ENCODE results near the gene VANGL2.
"Not testable (repeated sequence)": the region's sequence is repeated elsewhere in the genome, so short reads cannot be mapped to it uniquely, and the experiment has no call there.

The VANGL2 gene

GRCh38 chr1:160371756-160372155 lies 28.6 kb upstream of the VANGL2 start:
- WGBS = 93% methylated on average over 4 of the region's 4 CpGs

GRCh38 chr1:160373696-160374095 lies 26.7 kb upstream of the VANGL2 start:
- Histone ChIP-seq H3K9me3 (ENCODE audit: insufficient read depth, low read depth, low read length) (no peaks in the 10 kb centered on the region), H3K36me3 (ENCODE audit: insufficient read depth, low read length) (no peaks in the 10 kb centered on the region), H3K9ac (ENCODE audit: low read depth, low read length) (no peak overlapping the region), H3K4me3 (ENCODE audit: low read length) (no peak overlapping the region), H3K27ac (ENCODE audit: low read depth, low read length) (no peak overlapping the region), H3K4me1 (ENCODE audit: insufficient read depth, low read length) (peaks cover 32% of the 10 kb centered on the region), H3K27me3 (ENCODE audit: insufficient read depth, low read length) (no peaks in the 10 kb centered on the region)
- WGBS = 83% methylated on average over 4 of the region's 4 CpGs

More at GRCh38 chr1:160371756-160372155, 28.6 kb upstream of the VANGL2 start:
- H3K27ac ChIP-seq (ENCODE audit: low read depth, low read length) = no peak overlapping the region
- H3K9ac ChIP-seq (ENCODE audit: low read depth, low read length) = no peak overlapping the region
- H3K36me3 ChIP-seq (ENCODE audit: insufficient read depth, low read length) = no peaks in the 10 kb centered on the region
- no peaks in the 10 kb centered on the region for H3K27me3 ChIP-seq (ENCODE audit: insufficient read depth, low read length)
- H3K4me1 ChIP-seq (ENCODE audit: insufficient read depth, low read length) = peaks cover 24% of the 10 kb centered on the region
- H3K4me3 ChIP-seq (ENCODE audit: low read length) = no peak overlapping the region
- H3K9me3 ChIP-seq (ENCODE audit: insufficient read depth, low read depth, low read length) = no peaks in the 10 kb centered on the region

- H3K36me3 ChIP-seq (ENCODE audit: insufficient read depth, low read length) = no peaks in the 10 kb centered on the region
- H3K4me1 ChIP-seq (ENCODE audit: insufficient read depth, low read length) = peaks cover 32% of the 10 kb centered on the region
- peak overlapping the region; percentile 37; the same call in 1 of the 2 replicates for H3K27ac ChIP-seq (ENCODE audit: low read depth, low read length)
- H3K4me3 ChIP-seq (ENCODE audit: low read length) = peak overlapping the region; percentile 18; the same call in 1 of the 2 replicates
- no peaks in the 10 kb centered on the region for H3K9me3 ChIP-seq (ENCODE audit: insufficient read depth, low read depth, low read length)
- H3K27me3 ChIP-seq (ENCODE audit: insufficient read depth, low read length) = no peaks in the 10 kb centered on the region
- 29% methylated on average over 6 of the region's 6 CpGs for WGBS
- H3K9ac ChIP-seq (ENCODE audit: low read depth, low read length) = peak overlapping the region; percentile 14; the same call in 1 of the 2 replicates
Measured at GRCh38 chr1:160374306-160375110, 25.9 kb upstream of the VANGL2 start.

GRCh38 chr1:160375788-160376524 lies 24.4 kb upstream of the VANGL2 start:
- peaks cover 32% of the 10 kb centered on the region for H3K4me1 ChIP-seq (ENCODE audit: insufficient read depth, low read length)
- WGBS = 3% methylated on average over 9 of the region's 9 CpGs
- no peaks in the 10 kb centered on the region for H3K36me3 ChIP-seq (ENCODE audit: insufficient read depth, low read length)
- peak overlapping the region; percentile 65; the same call in 1 of the 2 replicates for H3K9ac ChIP-seq (ENCODE audit: low read depth, low read length)
- peak overlapping the region; percentile 5 for H3K4me3 ChIP-seq (ENCODE audit: low read length)
- H3K27me3 ChIP-seq (ENCODE audit: insufficient read depth, low read length) = no peaks in the 10 kb centered on the region
- peak overlapping the region; percentile 74 for H3K27ac ChIP-seq (ENCODE audit: low read depth, low read length)
- no peaks in the 10 kb centered on the region for H3K9me3 ChIP-seq (ENCODE audit: insufficient read depth, low read depth, low read length)

DNA sequence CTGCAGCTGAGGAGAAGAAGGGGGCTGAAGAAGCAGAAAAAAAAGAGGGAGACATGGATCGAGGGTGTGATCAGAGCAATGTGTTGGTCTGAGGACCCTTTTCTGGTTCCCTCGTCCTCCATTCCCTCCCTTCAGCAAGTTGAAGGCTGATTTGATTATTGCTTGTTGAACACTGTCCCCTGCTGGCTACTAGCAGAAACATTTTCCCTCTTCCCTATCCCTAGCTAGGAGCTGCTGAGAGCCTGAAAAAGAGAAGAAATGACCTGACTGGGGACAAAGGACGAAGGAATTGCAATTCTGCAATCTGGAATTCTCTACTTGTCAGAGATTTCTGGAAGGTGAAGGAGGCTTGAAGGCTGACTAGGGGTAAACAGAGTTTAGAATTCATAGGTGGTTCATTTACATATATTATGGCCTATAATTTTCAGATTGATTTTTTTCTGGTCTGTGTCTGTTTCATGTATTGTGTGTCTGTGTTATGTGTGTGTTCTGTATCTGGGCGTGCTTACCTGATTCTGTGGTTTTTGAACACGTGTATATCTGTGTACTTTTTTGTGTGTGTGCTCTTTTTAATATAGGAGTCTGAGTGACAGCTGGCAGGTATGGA lies 23.7 kb upstream of the VANGL2 start:
- no peak overlapping the region; the same call in 1 of the 2 replicates for H3K9ac ChIP-seq (ENCODE audit: low read depth, low read length)

GRCh38 chr1:160377585-160378206 lies 22.7 kb upstream of the VANGL2 start:
- Histone ChIP-seq H3K27me3 (ENCODE audit: insufficient read depth, low read length) (no peaks in the 10 kb centered on the region), H3K27ac (ENCODE audit: low read depth, low read length) (no peak overlapping the region), H3K4me1 (ENCODE audit: insufficient read depth, low read length) (peaks cover 32% of the 10 kb centered on the region), H3K4me3 (ENCODE audit: low read length) (no peak overlapping the region), H3K9ac (ENCODE audit: low read depth, low read length) (no peak overlapping the region), H3K36me3 (ENCODE audit: insufficient read depth, low read length) (no peaks in the 10 kb centered on the region), H3K9me3 (ENCODE audit: insufficient read depth, low read depth, low read length) (no peaks in the 10 kb centered on the region)
- WGBS = 74% methylated on average over 7 of the region's 7 CpGs

More for the DNA sequence above, 23.7 kb upstream of the VANGL2 start:
- H3K36me3 ChIP-seq (ENCODE audit: insufficient read depth, low read length) = no peaks in the 10 kb centered on the region
- H3K27me3 ChIP-seq (ENCODE audit: insufficient read depth, low read length) = no peaks in the 10 kb centered on the region
- H3K9me3 ChIP-seq (ENCODE audit: insufficient read depth, low read depth, low read length) = no peaks in the 10 kb centered on the region
- H3K27ac ChIP-seq (ENCODE audit: low read depth, low read length) = peak overlapping the region; percentile 60; the same call in 1 of the 2 replicates
- H3K4me3 ChIP-seq (ENCODE audit: low read length) = peak overlapping the region; percentile 5; the same call in 1 of the 2 replicates
- 25% methylated on average over 5 of the region's 5 CpGs for WGBS
- H3K4me1 ChIP-seq (ENCODE audit: insufficient read depth, low read length) = peaks cover 32% of the 10 kb centered on the region

DNA sequence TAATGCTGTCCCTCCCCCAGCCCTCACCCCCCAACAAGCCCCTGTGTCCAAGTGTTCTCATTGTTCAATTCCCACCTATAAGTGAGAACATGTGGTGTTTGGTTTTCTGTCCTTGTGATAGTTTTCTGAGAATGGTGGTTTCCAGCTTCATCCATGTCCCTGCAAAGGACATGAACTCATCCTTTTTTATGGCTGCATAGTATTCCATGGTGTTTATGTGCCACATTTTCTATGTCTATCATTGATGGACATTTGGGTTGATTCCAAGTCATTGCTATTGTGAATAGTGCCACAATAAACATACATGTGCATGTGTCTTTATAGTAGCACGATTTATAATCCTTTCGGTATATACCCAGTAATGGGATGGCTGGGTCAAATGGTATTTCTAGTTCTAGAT lies 15.6 kb upstream of the VANGL2 start:
- not testable (repeated sequence) for H3K9me3 ChIP-seq (ENCODE audit: insufficient read depth, low read depth, low read length); H3K27ac ChIP-seq (ENCODE audit: low read depth, low read length); H3K9ac ChIP-seq (ENCODE audit: low read depth, low read length); H3K4me3 ChIP-seq (ENCODE audit: low read length); H3K4me1 ChIP-seq (ENCODE audit: insufficient read depth, low read length); H3K27me3 ChIP-seq (ENCODE audit: insufficient read depth, low read length); H3K36me3 ChIP-seq (ENCODE audit: insufficient read depth, low read length)
- no CpG with 5 or more reads among the region's 2 CpGs for WGBS

DNA sequence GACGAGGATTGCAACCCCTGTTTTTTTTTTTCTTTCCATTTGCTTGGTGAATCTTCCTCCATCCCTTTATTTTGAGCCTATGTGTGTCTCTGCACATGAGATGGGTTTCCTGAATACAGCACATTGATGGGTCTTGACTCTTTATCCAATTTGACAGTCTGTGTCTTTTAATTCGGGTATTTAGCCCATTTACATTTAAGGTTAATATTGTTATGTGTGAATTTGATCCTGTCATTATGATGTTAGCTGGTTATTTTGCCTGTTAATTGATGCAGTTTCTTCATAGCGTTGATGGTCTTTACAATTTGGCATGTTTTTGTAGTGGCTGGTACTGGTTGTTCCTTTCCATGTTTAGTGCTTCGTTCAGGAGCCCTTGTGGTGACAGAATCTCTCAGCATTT lies 12.0 kb upstream of the VANGL2 start:
- not testable (repeated sequence) for H3K4me1 ChIP-seq (ENCODE audit: insufficient read depth, low read length); H3K36me3 ChIP-seq (ENCODE audit: insufficient read depth, low read length); H3K4me3 ChIP-seq (ENCODE audit: low read length); H3K27ac ChIP-seq (ENCODE audit: low read depth, low read length); H3K9ac ChIP-seq (ENCODE audit: low read depth, low read length); H3K27me3 ChIP-seq (ENCODE audit: insufficient read depth, low read length); H3K9me3 ChIP-seq (ENCODE audit: insufficient read depth, low read depth, low read length)
- 42% methylated on average over 2 of the region's 4 CpGs for WGBS

- Histone ChIP-seq H3K9ac (ENCODE audit: low read depth, low read length) (no peak overlapping the region), H3K4me3 (ENCODE audit: low read length) (no peak overlapping the region), H3K36me3 (ENCODE audit: insufficient read depth, low read length) (no peaks in the 10 kb centered on the region), H3K27me3 (ENCODE audit: insufficient read depth, low read length) (no peaks in the 10 kb centered on the region), H3K27ac (ENCODE audit: low read depth, low read length) (no peak overlapping the region), H3K4me1 (ENCODE audit: insufficient read depth, low read length) (peaks cover 10% of the 10 kb centered on the region), H3K9me3 (ENCODE audit: insufficient read depth, low read depth, low read length) (no peaks in the 10 kb centered on the region)
- 95% methylated on average over 8 of the region's 8 CpGs for WGBS
Measured at GRCh38 chr1:160394673-160395072, 5.7 kb upstream of the VANGL2 start.

DNA sequence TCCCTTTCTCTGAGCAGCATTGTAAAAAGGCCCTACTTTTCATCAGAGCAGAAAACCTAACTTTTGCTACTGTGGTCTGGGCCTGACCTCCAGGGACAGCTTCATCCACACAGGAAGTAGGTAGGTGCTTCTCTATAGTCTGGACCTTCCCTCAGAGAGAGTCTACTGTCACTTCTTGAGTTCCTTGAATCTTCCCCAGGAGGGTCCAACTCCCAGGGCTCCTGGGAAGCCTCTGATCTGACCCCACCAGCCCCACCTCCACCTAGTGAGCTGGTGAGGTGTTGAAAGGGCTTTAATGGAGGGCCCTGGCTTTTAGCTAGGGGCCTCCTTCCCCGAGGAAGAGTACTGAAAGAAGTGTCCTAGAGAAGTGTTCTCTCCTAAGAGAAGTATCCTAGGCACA lies 2.7 kb upstream of the VANGL2 start:
- H3K27me3 ChIP-seq (ENCODE audit: insufficient read depth, low read length) = no peaks in the 10 kb centered on the region
- H3K27ac ChIP-seq (ENCODE audit: low read depth, low read length) = no peak overlapping the region
- H3K9ac ChIP-seq (ENCODE audit: low read depth, low read length) = no peak overlapping the region
- WGBS = 78% methylated on average over 1 of the region's 1 CpG
- no peaks in the 10 kb centered on the region for H3K9me3 ChIP-seq (ENCODE audit: insufficient read depth, low read depth, low read length)
- no peak overlapping the region for H3K4me3 ChIP-seq (ENCODE audit: low read length)
- peaks cover 22% of the 10 kb centered on the region for H3K4me1 ChIP-seq (ENCODE audit: insufficient read depth, low read length)
- no peaks in the 10 kb centered on the region for H3K36me3 ChIP-seq (ENCODE audit: insufficient read depth, low read length)

All from HUES64 (cell line).